Body of pancreas (tissue), 4 donors: Measurements from ENCODE around the gene TAL1. TPM values are rescaled to one million over a fixed set of nuclear protein-coding genes. Genes with fewer than 3 reads are reported as not detected.

Experiments
- ATAC-seq: fragments of 150-250 bp; one replicate; pipeline ENCODE4 v1.9.1; 2016
- DNase-seq, 4 donors: peaks; one replicate each; pipeline ENCODE4 v3.0.0-alpha.2; 2019
- H3K27ac ChIP-seq, 4 donors: fragments of 200-600 bp; sonication (generic); 1 replicate in 3 of 4; 2 replicates in 1 of 4; pipeline versions ENCODE4 v1.5.1 to v1.6.1; 2016 to 2019; ENCODE audit warnings: mild to moderate bottlenecking in 1 of 4, mixed read lengths in 1 of 4, moderate library complexity in 1 of 4
- H3K27me3 ChIP-seq, 2 donors: fragments of 200-600 bp; sonication (generic); one replicate each; pipeline ENCODE4 v1.6.0; 2016; ENCODE audit warnings: mild to moderate bottlenecking in 1 of 2
- H3K36me3 ChIP-seq, 2 donors: fragments of 200-600 bp; sonication (generic); replicated peaks in 1 of 2; 2 replicates each; pipeline ENCODE4 v1.5.1; 2016; ENCODE audit warnings: low read depth in 2 of 2; ENCODE audit not compliant: insufficient read depth in 1 of 2
- H3K4me1 ChIP-seq: fragments of 200-600 bp; sonication (generic); one replicate; pipeline ENCODE4 v1.6.0; 2016
- H3K4me3 ChIP-seq, 2 donors: fragments of 200-600 bp; sonication (generic); 1 replicate in 1 of 2; 2 replicates in 1 of 2; pipeline ENCODE4 v1.5.1; 2016 to 2019
- H3K9me3 ChIP-seq, 3 donors: fragments of 200-600 bp; sonication (generic); 1 replicate in 2 of 3; 2 replicates in 1 of 3; pipeline ENCODE4 v1.5.1; 2016
- CTCF ChIP-seq, 7 experiments: fragments of 450-650 bp in 4 of 7; fragments of 200-600 bp in 3 of 7; sonication (generic) in 3 of 7; IDR thresholded peaks; one replicate each; pipeline ENCODE4 v1.5.1; 2016 to 2019; ENCODE audit warnings: antibody characterized with exemption in 7 of 7
- POLR2A ChIP-seq, 3 donors: fragments of 450-650 bp; IDR thresholded peaks; one replicate each; pipeline ENCODE4 v1.6.1; 2016; ENCODE audit warnings: antibody characterized with exemption in 3 of 3, mild to moderate bottlenecking in 2 of 3
- WGBS, 2 donors: methylation state at CpG; one replicate each; pipeline ENCODE4 v1.1.5; 2017; 5-methylcytosine and 5-hydroxymethylcytosine counted together
- intact Hi-C: fragments of 100-400 bp; cut with DNase I; formaldehyde crosslinking; loops from one replicate; pipeline ENCODE4 v1.15.1; 2023
- total RNA-seq, 2 donors: library from RNA; depleted of rRNA; stranded (reverse); fragments of >200 nt; gene quantifications; one replicate each; pipeline ENCODE4 v1.1.0, GENCODE V29; 2016

TAL1 gene
- total RNA-seq, 2 donors from 2014 or later: 2.3 to 2.6 TPM

- H3K4me3 ChIP-seq: no peak overlapping the region
- 5 to 12% methylated on average over 13 to 29 of the region's 30 CpGs for WGBS, 2 donors
- no peak for DNase-seq
- intact Hi-C loops: no loop called here
- peaks cover 9 to 25% of the 10 kb centered on the region in 2 donors for H3K27me3 ChIP-seq
- H3K27ac ChIP-seq: no peak overlapping the region
- peaks cover 20% of the 10 kb centered on the region for H3K4me1 ChIP-seq
- TF ChIP-seq POLR2A (IDR thresholded peaks at IDR 0.05) (no peak), CTCF (IDR thresholded peaks at IDR 0.05) (no peak)
- no peak for ATAC-seq
- no peaks in the 10 kb centered on the region for H3K9me3 ChIP-seq
- H3K36me3 ChIP-seq: no peaks in the 10 kb centered on the region
Measured at GRCh38 chr1:47224676-47225399, 7.2 kb downstream of the TAL1 start.

GRCh38 chr1:47223921-47224675, 7.9 kb downstream of the TAL1 start:
- Histone ChIP-seq H3K9me3 (no peaks in the 10 kb centered on the region), H3K27ac (no peak overlapping the region), H3K4me1 (peaks cover 14% of the 10 kb centered on the region), H3K36me3 (no peaks in the 10 kb centered on the region), H3K4me3 (no peak overlapping the region), H3K27me3 (peaks cover 9 to 18% of the 10 kb centered on the region in 2 donors)
- DNase-seq: no peak
- no peak for ATAC-seq
- intact Hi-C loops: no loop called here
- TF ChIP-seq CTCF (IDR thresholded peaks at IDR 0.05) (no peak), POLR2A (IDR thresholded peaks at IDR 0.05) (no peak)
- WGBS, 2 donors: 28 to 32% methylated on average over 7 to 9 of the region's 9 CpGs

- 47 to 53% methylated on average over 7 to 10 of the region's 10 CpGs for WGBS, 2 donors
- intact Hi-C loops: no loop called here
- peaks cover 9 to 18% of the 10 kb centered on the region in 2 donors for H3K27me3 ChIP-seq
- TF ChIP-seq CTCF (IDR thresholded peaks at IDR 0.05) (no peak), POLR2A (IDR thresholded peaks at IDR 0.05) (no peak)
- no peak overlapping the region for H3K27ac ChIP-seq
- no peak overlapping the region for H3K4me3 ChIP-seq
- ATAC-seq (no peak), DNase-seq (no peak)
- H3K36me3 ChIP-seq: no peaks in the 10 kb centered on the region
- H3K9me3 ChIP-seq: no peaks in the 10 kb centered on the region
- H3K4me1 ChIP-seq: peaks cover 14% of the 10 kb centered on the region
Measured at GRCh38 chr1:47223174-47223920, 8.7 kb downstream of the TAL1 start.

GRCh38 chr1:47222476-47222875, 9.5 kb downstream of the TAL1 start:
- no peak for ATAC-seq
- 76 to 84% methylated on average over 3 of the region's 3 CpGs for WGBS, 2 donors
- peaks cover 14% of the 10 kb centered on the region for H3K4me1 ChIP-seq
- intact Hi-C loops: no loop called here
- peaks cover 9 to 18% of the 10 kb centered on the region in 2 donors for H3K27me3 ChIP-seq
- no peak for TF ChIP-seq CTCF (IDR thresholded peaks at IDR 0.05)
- no peak for TF ChIP-seq POLR2A (IDR thresholded peaks at IDR 0.05)
- H3K36me3 ChIP-seq: no peaks in the 10 kb centered on the region
- no peak overlapping the region for H3K4me3 ChIP-seq
- no peaks in the 10 kb centered on the region for H3K9me3 ChIP-seq
- no peak overlapping the region for H3K27ac ChIP-seq
- no peak for DNase-seq
